K562 (cell line): ENCODE results near the gene ATXN7L1. TPM values are rescaled to one million over a fixed set of nuclear protein-coding genes. Genes with fewer than 3 reads are reported as not detected.

ENCODE experiments used
- CUX1 ChIP-seq: fragments of 200-800 bp; sonication (Bioruptor generic); IDR thresholded peaks from 2 replicates; pipeline ENCODE4 v1.6.1; 2016; ENCODE audit warnings: missing genetic modification characterization, missing compliant biosample characterization
- FIP1L1 ChIP-seq: fragments of 200-400 bp; formaldehyde crosslinking; IDR thresholded peaks from 2 replicates; pipeline ENCODE4 v1.6.1; 2018; ENCODE audit warnings: mild to moderate bottlenecking, low read depth, low read length; ENCODE audit not compliant: poor library complexity, severe bottlenecking
- IRF2 ChIP-seq: sonication (generic); formaldehyde crosslinking; IDR thresholded peaks from 2 replicates; pipeline ENCODE4 v1.8.1; 2022; ENCODE audit warnings: mild to moderate bottlenecking, missing genetic modification reagents
- TCF3 ChIP-seq: sonication (generic); formaldehyde crosslinking; IDR thresholded peaks from 2 replicates; pipeline ENCODE4 v1.4.0; 2020; ENCODE audit warnings: mild to moderate bottlenecking, missing genetic modification reagents
- THRA ChIP-seq: fragments of 450-650 bp; IDR thresholded peaks from 2 replicates; pipeline ENCODE4 v1.6.1; 2017; ENCODE audit warnings: mild to moderate bottlenecking, moderate library complexity
- polyA plus RNA-seq, 8 experiments: library from polyadenylated mRNA; depleted of rRNA in 4 of 8; stranded (reverse) in 5 of 8; unstranded in 3 of 8; fragments of >200 nt; fragmentation: Nextera tagmentation in 2 of 8; fragmentation: Illumina TruSeq in 1 of 8; extraction: Ambion mirVana in 2 of 8; extraction: Trizol in 1 of 8; gene quantifications; 2 replicates each; pipeline versions ENCODE4 v1.2.1 to v1.2.3, GENCODE V29; 2011 to 2014; ENCODE audit warnings: inconsistent platforms in 1 of 8, missing spikeins in 1 of 8
- total RNA-seq, 7 experiments: library from RNA; depleted of rRNA in 6 of 7; stranded (reverse); fragments of >200 nt in 6 of 7; fragmentation: Illumina TruSeq in 2 of 7; extraction: Trizol in 2 of 7; gene quantifications; 2 replicates each; pipeline versions ENCODE4 v1.2.1 to v1.2.3, GENCODE V29; 2011 to 2021; ENCODE audit warnings: low replicate concordance in 1 of 7

The ATXN7L1 gene
- total and polyA plus RNA-seq, 9 of the 15 experiments (the other 6 are each of a cell fraction or from before 2014, with no cell fraction given): 6.6 to 13.7 (median 10.7) TPM

- TF ChIP-seq CUX1 (no peak), FIP1L1 (no peak), THRA (no peak), TCF3 (no peak), IRF2 (no peak)
Measured at GRCh38 chr7:105839266-105839665, 37.1 kb downstream of the ATXN7L1 start (continued).
